Measurements from ENCODE around the gene IP6K1.
"Not testable (repeated sequence)": the region's sequence is repeated elsewhere in the genome, so short reads cannot be mapped to it uniquely, and the experiment has no call there.

IP6K1 gene

DNA sequence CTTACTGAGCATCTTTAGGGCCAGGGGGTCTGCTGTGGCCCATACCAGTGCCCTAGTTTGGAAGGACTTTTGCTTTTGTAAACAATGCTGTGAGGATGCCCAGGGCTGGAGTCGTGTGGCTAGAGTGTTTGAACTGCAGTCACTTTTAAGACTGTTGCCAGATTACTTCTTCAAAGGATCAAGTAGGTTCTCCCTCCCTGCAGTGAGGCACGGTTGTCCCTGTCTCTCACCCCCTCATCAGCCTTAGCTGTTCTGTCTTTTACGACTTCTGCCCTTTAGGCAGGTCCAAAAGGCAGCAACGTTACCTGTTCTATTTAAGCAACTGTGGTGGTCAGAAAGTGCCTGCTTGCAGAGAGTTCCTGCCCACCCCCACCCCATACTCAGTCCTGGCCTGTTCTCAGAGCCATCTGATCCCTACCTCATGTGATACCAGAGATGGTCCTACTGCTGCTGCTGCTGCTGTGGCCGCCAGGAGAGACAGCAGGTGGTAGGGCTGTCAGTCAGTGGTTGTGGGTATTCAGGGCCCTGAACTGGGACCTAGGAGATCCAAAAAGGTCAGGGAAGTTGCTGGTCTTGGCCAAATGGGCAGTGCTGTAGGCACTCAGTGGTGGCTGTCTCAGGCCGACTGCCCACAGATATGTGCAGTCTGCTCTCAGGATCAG, 91.8 kb downstream of the IP6K1 start:
- H3K27ac ChIP-seq (ENCODE audit: low read depth, low read length); H3K9me3 ChIP-seq (ENCODE audit: control insufficient read depth in 5 of 5, low read length in 5 of 5); H3K4me3 ChIP-seq (ENCODE audit: low read depth in 1 of 5, low read length in 5 of 5); H3K27me3 ChIP-seq (ENCODE audit: control insufficient read depth in 5 of 5, insufficient read depth in 4 of 5, low read length in 5 of 5); H3K9ac ChIP-seq (ENCODE audit: low read length in 5 of 5): not testable (repeated sequence)
- Histone ChIP-seq H3K4me1 (ENCODE audit: control insufficient read depth in 5 of 5, insufficient read depth in 5 of 5, low read length in 5 of 5) (peaks cover 0 to 28% (median 26%) of the 10 kb centered on the region in 5 donors), H3K36me3 (ENCODE audit: control insufficient read depth in 5 of 5, insufficient read depth in 5 of 5, low read length in 5 of 5) (peaks cover 0 to 26% (median 21%) of the 10 kb centered on the region in 5 donors)

DNA sequence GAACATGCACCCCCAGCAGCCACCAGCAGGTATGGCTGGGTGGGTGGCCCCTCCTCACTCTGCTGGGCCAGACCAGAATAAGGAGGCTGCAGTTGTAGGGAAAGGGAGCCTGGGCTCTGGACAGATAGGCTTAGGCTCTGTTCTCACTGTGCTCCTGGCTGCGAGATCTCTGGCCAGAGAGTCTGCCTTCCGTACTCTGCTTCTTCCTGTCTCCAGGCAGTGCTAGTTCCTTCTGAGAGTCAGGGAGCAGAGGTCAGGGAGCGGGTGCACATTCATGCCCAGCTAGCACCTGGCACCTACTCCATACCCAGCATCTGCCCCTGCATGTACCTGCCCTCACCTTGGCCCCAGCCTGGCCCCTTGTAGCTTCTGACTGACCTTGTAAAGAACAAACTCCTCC, 94.9 kb downstream of the IP6K1 start:
- H3K4me1 ChIP-seq (ENCODE audit: control insufficient read depth in 5 of 5, insufficient read depth in 5 of 5, low read length in 5 of 5), result peaks cover 0 to 37% (median 31%) of the 10 kb centered on the region in 5 donors

DNA sequence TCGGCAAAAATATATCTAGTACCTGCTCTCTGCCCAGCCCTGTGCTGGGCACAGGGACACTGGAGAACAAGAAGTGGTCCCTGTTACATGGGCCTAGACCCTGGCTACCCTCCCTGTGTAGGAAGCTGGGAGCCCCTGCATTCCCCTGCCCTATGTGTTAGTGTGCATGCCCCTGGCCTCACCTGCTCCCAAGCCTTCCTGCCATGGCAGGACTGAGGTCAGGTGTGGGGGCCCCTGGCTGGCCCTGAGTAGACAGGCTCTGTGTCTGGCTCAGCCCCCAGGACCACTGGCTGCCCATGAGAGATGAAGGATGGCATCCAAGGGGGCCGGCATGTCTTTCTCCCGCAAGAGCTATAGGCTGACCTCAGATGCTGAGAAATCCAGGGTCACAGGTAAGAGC, 95.5 kb downstream of the IP6K1 start:
- not testable (repeated sequence) for H3K27me3 ChIP-seq (ENCODE audit: control insufficient read depth in 5 of 5, insufficient read depth in 4 of 5, low read length in 5 of 5); H3K36me3 ChIP-seq (ENCODE audit: control insufficient read depth in 5 of 5, insufficient read depth in 5 of 5, low read length in 5 of 5); H3K27ac ChIP-seq (ENCODE audit: low read depth, low read length); H3K9me3 ChIP-seq (ENCODE audit: control insufficient read depth in 5 of 5, low read length in 5 of 5)
- Histone ChIP-seq H3K4me3 (ENCODE audit: low read depth in 1 of 5, low read length in 5 of 5) (peak overlapping the region in 1 of 5 donors; percentile 7), H3K4me1 (ENCODE audit: control insufficient read depth in 5 of 5, insufficient read depth in 5 of 5, low read length in 5 of 5) (peaks cover 0 to 41% (median 32%) of the 10 kb centered on the region in 5 donors), H3K9ac (ENCODE audit: low read length in 5 of 5) (peak overlapping the region in 1 of 5 donors; percentile 41)

More for the DNA sequence above, 94.9 kb downstream of the IP6K1 start:
- not testable (repeated sequence) for H3K27ac ChIP-seq (ENCODE audit: low read depth, low read length); H3K9me3 ChIP-seq (ENCODE audit: control insufficient read depth in 5 of 5, low read length in 5 of 5); H3K36me3 ChIP-seq (ENCODE audit: control insufficient read depth in 5 of 5, insufficient read depth in 5 of 5, low read length in 5 of 5); H3K27me3 ChIP-seq (ENCODE audit: control insufficient read depth in 5 of 5, insufficient read depth in 4 of 5, low read length in 5 of 5); H3K4me3 ChIP-seq (ENCODE audit: low read depth in 1 of 5, low read length in 5 of 5)
- peak overlapping the region in 1 of 5 donors; percentile 31 for H3K9ac ChIP-seq (ENCODE audit: low read length in 5 of 5)

DNA sequence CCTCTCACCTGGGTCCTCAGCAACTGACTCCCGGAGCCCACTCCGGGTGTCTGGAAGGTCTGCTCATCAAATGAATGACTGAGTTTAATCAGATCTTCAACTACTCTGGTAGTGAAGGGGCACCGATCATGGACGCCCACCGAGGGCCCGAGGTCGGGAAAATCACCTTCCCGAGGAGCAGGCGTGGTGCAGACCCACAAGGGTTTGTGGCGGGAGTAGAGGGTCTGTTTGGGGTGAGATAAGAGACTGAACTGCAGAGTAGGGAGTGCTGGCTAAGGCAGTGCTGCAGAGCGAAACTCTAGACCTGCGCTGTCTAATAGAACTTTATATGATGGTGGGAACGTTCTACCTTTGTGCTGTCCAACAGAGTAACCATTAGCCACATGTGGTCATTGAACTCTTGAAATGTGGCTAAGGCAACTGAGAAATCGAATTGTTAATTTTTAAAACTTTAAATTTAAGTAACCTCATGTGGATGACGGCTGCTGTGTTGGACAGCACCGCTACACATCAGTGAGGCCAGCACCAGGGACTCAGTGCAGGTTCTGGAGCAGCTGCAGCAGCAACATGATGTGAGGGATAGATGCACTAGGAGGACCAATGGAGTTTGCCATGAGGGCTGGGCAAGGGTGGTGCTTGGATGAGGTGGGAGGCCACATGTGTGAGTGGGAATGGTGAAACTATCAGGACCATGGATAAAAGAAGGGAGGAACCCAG, 96.3 kb downstream of the IP6K1 start:
- peak overlapping the region; percentile 75 to 97 (median 93) for H3K4me3 ChIP-seq (ENCODE audit: low read depth in 1 of 5, low read length in 5 of 5)
- H3K27ac ChIP-seq (ENCODE audit: low read depth, low read length), result peak overlapping the region; percentile 54
- H3K9me3 ChIP-seq (ENCODE audit: control insufficient read depth in 5 of 5, low read length in 5 of 5); H3K27me3 ChIP-seq (ENCODE audit: control insufficient read depth in 5 of 5, insufficient read depth in 4 of 5, low read length in 5 of 5); H3K36me3 ChIP-seq (ENCODE audit: control insufficient read depth in 5 of 5, insufficient read depth in 5 of 5, low read length in 5 of 5): not testable (repeated sequence)
- peaks cover 0 to 41% (median 32%) of the 10 kb centered on the region in 5 donors for H3K4me1 ChIP-seq (ENCODE audit: control insufficient read depth in 5 of 5, insufficient read depth in 5 of 5, low read length in 5 of 5)
- peak overlapping the region; percentile 68 to 99 (median 97) for H3K9ac ChIP-seq (ENCODE audit: low read length in 5 of 5)

- Histone ChIP-seq H3K9me3 (ENCODE audit: control insufficient read depth in 5 of 5, low read length in 5 of 5) (no peaks in the 10 kb centered on the region), H3K9ac (ENCODE audit: low read length in 5 of 5) (peak within 1 kb of the TSS; percentile 68 to 99 (median 97)), H3K27me3 (ENCODE audit: control insufficient read depth in 5 of 5, insufficient read depth in 4 of 5, low read length in 5 of 5) (peaks cover 0 to 3% (median 0%) of the 10 kb centered on the region in 5 donors), H3K4me1 (ENCODE audit: control insufficient read depth in 5 of 5, insufficient read depth in 5 of 5, low read length in 5 of 5) (peaks cover 0 to 41% (median 32%) of the 10 kb centered on the region in 5 donors), H3K36me3 (ENCODE audit: control insufficient read depth in 5 of 5, insufficient read depth in 5 of 5, low read length in 5 of 5) (peaks cover 0 to 6% (median 2%) of the 10 kb centered on the region in 5 donors), H3K4me3 (ENCODE audit: low read depth in 1 of 5, low read length in 5 of 5) (peak within 1 kb of the TSS; percentile 85 to 97 (median 93)), H3K27ac (ENCODE audit: low read depth, low read length) (peak within 1 kb of the TSS; percentile 54)
Measured at GRCh38 chr3:49689046-49689907, 97.1 kb downstream of the IP6K1 start, which contains the start of the genes MST1 and RNF123. TSS of gene MST1 (minus strand) at chr3:49689474. CDS start at chr3:49688691, 783 bp downstream. TSS of gene RNF123 (plus strand) at chr3:49689557. CDS start at chr3:49691166, 1,609 bp downstream.

DNA sequence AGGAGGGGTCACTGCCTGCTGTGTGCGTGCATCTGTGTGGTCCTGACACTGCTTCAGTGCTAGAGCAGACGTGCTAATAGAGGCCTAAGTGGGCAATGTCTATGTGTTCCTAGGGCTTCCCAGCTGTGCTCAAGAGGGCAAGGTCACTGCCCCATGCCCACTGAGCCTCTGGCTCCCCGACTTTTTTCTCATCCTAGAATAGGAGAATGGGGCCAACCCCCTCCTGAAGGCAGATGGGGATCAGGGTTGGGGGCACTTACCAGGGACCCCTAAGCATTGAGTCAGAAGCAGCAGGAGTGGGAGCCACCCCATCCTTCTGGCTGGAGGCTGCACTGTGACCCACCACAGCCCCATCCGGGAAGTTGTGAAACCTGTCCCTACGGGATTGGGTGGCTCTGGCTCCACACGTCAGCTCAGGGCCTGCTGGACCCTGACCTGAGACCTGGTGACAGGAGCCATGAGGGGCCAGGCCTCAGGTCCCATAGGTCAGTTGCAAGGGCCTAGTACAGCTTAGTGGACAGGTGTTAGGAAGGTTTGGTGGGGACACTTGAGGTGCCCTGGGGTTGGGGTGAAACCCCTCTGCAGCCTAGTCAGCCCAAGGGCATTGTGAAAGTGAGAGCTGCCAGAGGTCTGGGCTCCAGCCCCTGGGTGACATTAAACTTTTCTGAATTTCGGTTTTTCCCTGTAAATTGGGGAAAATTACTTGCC, 97.8 kb downstream of the IP6K1 start:
- Histone ChIP-seq H3K4me1 (ENCODE audit: control insufficient read depth in 5 of 5, insufficient read depth in 5 of 5, low read length in 5 of 5) (peaks cover 0 to 41% (median 32%) of the 10 kb centered on the region in 5 donors), H3K4me3 (ENCODE audit: low read depth in 1 of 5, low read length in 5 of 5) (peak overlapping the region; percentile 85 to 97 (median 93))
- not testable (repeated sequence) for H3K9me3 ChIP-seq (ENCODE audit: control insufficient read depth in 5 of 5, low read length in 5 of 5)

DNA sequence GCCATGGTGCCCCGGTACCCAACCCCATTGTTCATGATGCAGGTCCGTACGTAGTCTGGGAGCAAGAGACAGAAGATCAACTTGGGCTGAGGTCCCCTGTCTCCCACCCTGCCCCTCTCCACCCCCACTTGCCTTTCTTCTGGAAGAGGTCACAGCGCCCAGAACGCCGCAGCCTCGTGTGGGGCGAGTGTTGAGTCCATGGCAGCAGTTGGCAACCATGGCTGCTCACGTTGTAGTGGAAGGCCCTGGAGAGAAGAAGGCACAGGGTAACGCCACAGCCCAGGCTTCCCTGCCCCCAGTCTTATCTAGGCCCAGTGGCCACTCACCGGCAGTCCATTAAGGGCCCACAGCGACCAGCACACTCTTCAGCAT, 98.9 kb downstream of the IP6K1 start:
- not testable (repeated sequence) for H3K4me3 ChIP-seq (ENCODE audit: low read depth in 1 of 5, low read length in 5 of 5); H3K9me3 ChIP-seq (ENCODE audit: control insufficient read depth in 5 of 5, low read length in 5 of 5); H3K27ac ChIP-seq (ENCODE audit: low read depth, low read length); H3K9ac ChIP-seq (ENCODE audit: low read length in 5 of 5); H3K27me3 ChIP-seq (ENCODE audit: control insufficient read depth in 5 of 5, insufficient read depth in 4 of 5, low read length in 5 of 5)
- peaks cover 0 to 24% (median 19%) of the 10 kb centered on the region in 5 donors for H3K36me3 ChIP-seq (ENCODE audit: control insufficient read depth in 5 of 5, insufficient read depth in 5 of 5, low read length in 5 of 5)
- H3K4me1 ChIP-seq (ENCODE audit: control insufficient read depth in 5 of 5, insufficient read depth in 5 of 5, low read length in 5 of 5), result peaks cover 0 to 41% (median 32%) of the 10 kb centered on the region in 5 donors

More for the DNA sequence above, 97.8 kb downstream of the IP6K1 start:
- not testable (repeated sequence) for H3K27me3 ChIP-seq (ENCODE audit: control insufficient read depth in 5 of 5, insufficient read depth in 4 of 5, low read length in 5 of 5); H3K27ac ChIP-seq (ENCODE audit: low read depth, low read length)
- Histone ChIP-seq H3K9ac (ENCODE audit: low read length in 5 of 5) (peak overlapping the region in 4 of 5 donors; percentile 88 to 99 (median 98)), H3K36me3 (ENCODE audit: control insufficient read depth in 5 of 5, insufficient read depth in 5 of 5, low read length in 5 of 5) (peaks cover 0 to 13% (median 8%) of the 10 kb centered on the region in 5 donors)

- peak overlapping the region in 3 of 5 donors; percentile 11 to 44 (median 26) for H3K4me3 ChIP-seq (ENCODE audit: low read depth in 1 of 5, low read length in 5 of 5)
- H3K36me3 ChIP-seq (ENCODE audit: control insufficient read depth in 5 of 5, insufficient read depth in 5 of 5, low read length in 5 of 5), result peaks cover 0 to 29% (median 24%) of the 10 kb centered on the region in 5 donors
- not testable (repeated sequence) for H3K9ac ChIP-seq (ENCODE audit: low read length in 5 of 5); H3K27ac ChIP-seq (ENCODE audit: low read depth, low read length); H3K9me3 ChIP-seq (ENCODE audit: control insufficient read depth in 5 of 5, low read length in 5 of 5); H3K27me3 ChIP-seq (ENCODE audit: control insufficient read depth in 5 of 5, insufficient read depth in 4 of 5, low read length in 5 of 5)
- peaks cover 0 to 41% (median 32%) of the 10 kb centered on the region in 5 donors for H3K4me1 ChIP-seq (ENCODE audit: control insufficient read depth in 5 of 5, insufficient read depth in 5 of 5, low read length in 5 of 5)
Measured at GRCh38 chr3:49686769-49687423, 99.4 kb downstream of the IP6K1 start.

- Histone ChIP-seq H3K4me3 (ENCODE audit: low read depth in 1 of 5, low read length in 5 of 5) (peak overlapping the region in 3 of 5 donors; percentile 11 to 44 (median 26)), H3K36me3 (ENCODE audit: control insufficient read depth in 5 of 5, insufficient read depth in 5 of 5, low read length in 5 of 5) (peaks cover 0 to 34% (median 29%) of the 10 kb centered on the region in 5 donors), H3K4me1 (ENCODE audit: control insufficient read depth in 5 of 5, insufficient read depth in 5 of 5, low read length in 5 of 5) (peaks cover 0 to 38% (median 31%) of the 10 kb centered on the region in 5 donors)
- H3K9me3 ChIP-seq (ENCODE audit: control insufficient read depth in 5 of 5, low read length in 5 of 5); H3K27me3 ChIP-seq (ENCODE audit: control insufficient read depth in 5 of 5, insufficient read depth in 4 of 5, low read length in 5 of 5); H3K9ac ChIP-seq (ENCODE audit: low read length in 5 of 5); H3K27ac ChIP-seq (ENCODE audit: low read depth, low read length): not testable (repeated sequence)
Measured at GRCh38 chr3:49686346-49686745, 100.0 kb downstream of the IP6K1 start.

Measured in subcutaneous abdominal adipose tissue (tissue), 5 donors.